Upper lobe of left lung (tissue), 4 donors: ENCODE results near the gene SDK2.

Experiments
- CTCF ChIP-seq, 6 experiments: fragments of 450-650 bp in 4 of 6; fragments of 200-600 bp in 2 of 6; sonication (generic) in 2 of 6; IDR thresholded peaks; one replicate each; pipeline ENCODE4 v1.5.1; 2016 to 2019; ENCODE audit warnings: antibody characterized with exemption in 6 of 6
- EP300 ChIP-seq, 4 donors: sonication (generic); formaldehyde crosslinking; IDR thresholded peaks; one replicate each; pipeline ENCODE4 v1.5.1; 2017; ENCODE audit warnings: antibody characterized with exemption in 4 of 4, control low read depth in 2 of 4
- POLR2A ChIP-seq, 4 donors: fragments of 450-650 bp; IDR thresholded peaks; one replicate each; pipeline ENCODE4 v1.5.1; 2016 to 2017; ENCODE audit warnings: antibody characterized with exemption in 4 of 4, mild to moderate bottlenecking in 2 of 4
- POLR2AphosphoS5 ChIP-seq, 2 donors: sonication (generic); formaldehyde crosslinking; IDR thresholded peaks; one replicate each; pipeline ENCODE4 v1.5.1; 2017; ENCODE audit warnings: antibody characterized with exemption in 2 of 2

GRCh38 chr17:73657473-73658116 lies 13.3 kb upstream of the SDK2 start:
- TF ChIP-seq CTCF (IDR thresholded peaks at IDR 0.05) = peak in 5 of 6 experiments; percentile 26 to 56 (median 43)
- TF ChIP-seq EP300 (IDR thresholded peaks at IDR 0.05) = no peak
- TF ChIP-seq POLR2A (IDR thresholded peaks at IDR 0.05) = no peak
- no peak for TF ChIP-seq POLR2AphosphoS5 (IDR thresholded peaks at IDR 0.05)
